Type B pancreatic cell (in vitro differentiated cells): ENCODE data around the gene HIGD1B. TPM values are rescaled to one million over a fixed set of nuclear protein-coding genes. Genes with fewer than 3 reads are reported as not detected.

Experiments used
- DNase-seq: peaks from one replicate; pipeline ENCODE4 v3.0.0; 2021; ENCODE audit warnings: mixed read lengths; ENCODE audit not compliant: unreplicated experiment; ENCODE audit errors: extremely low spot score
- H3K27ac Mint-ChIP-seq: 2 replicates; pipeline ENCODE4 v1.8.0; 2021; ENCODE audit warnings: mild to moderate bottlenecking, mixed read lengths
- H3K27me3 Mint-ChIP-seq: 2 replicates; pipeline ENCODE4 v1.8.0; 2021; ENCODE audit warnings: mixed read lengths
- H3K36me3 Mint-ChIP-seq: 2 replicates; pipeline ENCODE4 v1.8.0; 2021; ENCODE audit warnings: mixed read lengths
- H3K4me1 Mint-ChIP-seq: one replicate; pipeline ENCODE4 v1.8.0; 2021; ENCODE audit warnings: mixed read lengths; ENCODE audit not compliant: unreplicated experiment
- H3K4me3 Mint-ChIP-seq: 2 replicates; pipeline ENCODE4 v1.8.0; 2021; ENCODE audit warnings: mild to moderate bottlenecking, mixed read lengths
- H3K9me3 Mint-ChIP-seq: 2 replicates; pipeline ENCODE4 v1.8.0; 2021; ENCODE audit warnings: mixed read lengths
- CTCF ChIP-seq: fragments of 200-600 bp; sonication (generic); conservative IDR thresholded peaks from 2 replicates; pipeline ENCODE4 v1.5.0; 2021; ENCODE audit warnings: antibody characterized with exemption, mild to moderate bottlenecking
- total RNA-seq: library from RNA; stranded (reverse); gene quantifications from 2 replicates; pipeline ENCODE4 v1.2.1, GENCODE V29; 2021; ENCODE audit warnings: low replicate concordance

The HIGD1B gene
- total RNA-seq, 1 donor from 2014 or later: not detected

- H3K4me3 Mint-ChIP-seq: no peak overlapping the region
- no peak for DNase-seq
- H3K27me3 Mint-ChIP-seq: no peaks in the 10 kb centered on the region
- H3K27ac Mint-ChIP-seq: no peak overlapping the region
- TF ChIP-seq CTCF: no peak
- H3K4me1 Mint-ChIP-seq: peaks cover 4% of the 10 kb centered on the region
- H3K9me3 Mint-ChIP-seq: no peaks in the 10 kb centered on the region
- peaks cover 38% of the 10 kb centered on the region for H3K36me3 Mint-ChIP-seq
Measured at GRCh38 chr17:44850612-44851011, 2.9 kb downstream of the HIGD1B start.

GRCh38 chr17:44854192-44854591 lies 6.5 kb downstream of the HIGD1B start:
- no peak overlapping the region for H3K4me3 Mint-ChIP-seq
- H3K27me3 Mint-ChIP-seq: no peaks in the 10 kb centered on the region
- no peaks in the 10 kb centered on the region for H3K9me3 Mint-ChIP-seq
- H3K4me1 Mint-ChIP-seq: no peaks in the 10 kb centered on the region
- peaks cover 39% of the 10 kb centered on the region for H3K36me3 Mint-ChIP-seq
- TF ChIP-seq CTCF: no peak
- no peak overlapping the region for H3K27ac Mint-ChIP-seq
- no peak for DNase-seq

DNA sequence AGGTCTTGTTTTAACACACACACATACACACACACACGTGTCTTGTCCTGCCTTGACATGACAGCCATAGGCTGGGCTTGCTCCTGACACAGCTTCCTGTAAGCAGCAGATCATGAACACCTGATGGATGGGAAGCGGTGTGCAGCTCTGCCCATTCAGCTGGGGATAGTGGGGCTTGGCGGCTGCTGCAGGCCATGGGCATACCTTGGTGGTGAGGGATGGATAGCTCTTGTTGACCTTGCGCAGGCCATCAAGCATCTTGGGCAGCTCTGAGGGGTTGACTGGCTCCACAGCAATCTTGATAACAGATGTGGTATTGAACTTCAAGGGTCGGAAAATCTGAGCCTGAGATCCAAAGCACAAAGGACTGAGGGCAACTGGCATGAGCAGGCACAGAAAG lies 12.0 kb downstream of the HIGD1B start:
- Mint-ChIP-seq H3K36me3 (peaks cover 33% of the 10 kb centered on the region), H3K27me3 (no peaks in the 10 kb centered on the region), H3K9me3 (no peaks in the 10 kb centered on the region), H3K27ac (peak overlapping the region; percentile 13), H3K4me1 (no peaks in the 10 kb centered on the region), H3K4me3 (no peak overlapping the region)
- DNase-seq: no peak
- TF ChIP-seq CTCF: no peak

DNA sequence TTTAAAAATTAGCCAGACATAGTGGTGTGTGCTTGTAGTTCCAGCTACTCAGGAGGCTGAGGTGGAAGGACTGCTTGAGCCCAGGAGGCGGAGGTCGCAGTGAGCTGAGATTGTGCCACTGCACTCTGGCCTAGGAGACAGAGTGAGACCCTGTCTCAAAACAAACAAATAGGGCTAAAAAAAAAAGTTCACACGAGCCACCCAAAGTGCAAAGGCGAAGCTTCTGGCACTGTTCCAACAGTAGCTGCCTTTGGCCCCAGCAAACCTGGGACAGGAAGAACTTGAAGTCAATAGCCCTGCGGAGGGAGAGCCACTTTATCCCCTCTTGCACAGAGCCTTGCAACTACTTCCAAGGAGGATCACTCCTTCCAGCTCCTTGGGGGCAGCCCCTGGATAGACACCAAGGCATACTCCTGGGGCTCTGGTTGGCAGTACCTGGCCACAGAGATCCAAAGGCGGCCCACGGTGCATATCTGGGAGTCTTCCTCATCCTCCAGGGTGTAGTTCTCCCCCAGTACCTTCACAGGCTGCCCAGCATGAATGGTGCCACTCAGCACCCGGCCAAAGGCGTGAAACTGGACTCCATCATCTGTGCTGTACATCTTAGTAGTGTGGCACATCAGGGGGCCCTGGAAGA lies 14.7 kb downstream of the HIGD1B start:
- Mint-ChIP-seq H3K9me3 (no peaks in the 10 kb centered on the region), H3K27me3 (no peaks in the 10 kb centered on the region), H3K36me3 (peaks cover 24% of the 10 kb centered on the region), H3K27ac (no peak overlapping the region), H3K4me3 (no peak overlapping the region), H3K4me1 (no peaks in the 10 kb centered on the region)
- no peak for TF ChIP-seq CTCF
- DNase-seq: no peak

DNA sequence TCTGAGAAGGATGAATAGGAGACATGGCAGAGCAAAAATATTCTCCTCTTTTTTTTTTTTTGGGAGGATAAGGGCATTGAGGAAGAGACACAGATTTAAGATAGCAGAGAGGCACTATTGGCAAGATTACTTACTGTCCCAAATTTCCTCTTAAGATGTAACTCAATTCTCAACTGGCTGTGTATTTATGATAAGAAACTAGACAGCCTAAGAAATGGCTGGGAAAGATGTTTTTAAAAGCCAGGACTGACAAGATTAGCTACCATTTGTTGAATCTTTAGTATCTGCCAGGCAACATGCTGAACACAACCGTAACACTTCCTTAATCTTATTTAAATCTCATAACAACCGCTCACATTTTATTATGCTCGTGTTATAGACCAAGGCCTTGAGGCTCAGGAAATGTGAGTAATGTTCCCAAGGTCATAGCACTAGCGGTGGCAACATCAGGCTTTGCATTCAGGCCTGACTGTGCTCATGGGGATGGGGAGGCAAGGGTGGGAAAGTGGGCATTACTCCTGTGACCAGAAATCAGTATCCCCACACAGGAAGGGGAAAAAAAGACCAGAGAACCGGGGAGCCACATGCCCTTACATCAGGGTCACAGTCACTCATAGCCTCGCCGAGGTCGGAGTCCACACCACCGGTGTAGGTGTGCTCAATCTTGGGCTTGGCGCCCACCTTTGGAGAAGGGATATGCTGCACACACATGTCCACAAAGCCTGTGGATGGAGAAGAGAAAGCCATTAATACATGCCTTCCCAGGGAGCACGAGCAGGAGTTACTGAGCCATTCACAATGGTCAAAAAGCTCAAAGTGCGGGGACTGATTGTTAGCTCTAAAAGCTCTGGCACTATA lies 15.6 kb downstream of the HIGD1B start:
- no peak for TF ChIP-seq CTCF
- Mint-ChIP-seq H3K27ac (no peak overlapping the region), H3K9me3 (no peaks in the 10 kb centered on the region), H3K4me3 (no peak overlapping the region), H3K4me1 (no peaks in the 10 kb centered on the region), H3K36me3 (peaks cover 24% of the 10 kb centered on the region), H3K27me3 (no peaks in the 10 kb centered on the region)
- no peak for DNase-seq
